OCI-LY7 (cell line): Measurements from ENCODE around the gene MPC2.

ENCODE experiments used
- CTCF ChIP-seq: fragments of 200-600 bp; sonication (generic); conservative IDR thresholded peaks from 2 replicates; pipeline ENCODE4 v1.5.1; 2014; ENCODE audit warnings: mild to moderate bottlenecking, antibody characterized with exemption, low read length, moderate library complexity, mixed read lengths
- EZH2phosphoT487 ChIP-seq: fragments of 200-600 bp; sonication (generic); IDR thresholded peaks from 2 replicates; pipeline ENCODE4 v1.6.1; 2018; ENCODE audit warnings: low read depth, borderline replicate concordance, mild to moderate bottlenecking, mixed run types, antibody characterized with exemption, low read length, moderate library complexity, mixed read lengths

DNA sequence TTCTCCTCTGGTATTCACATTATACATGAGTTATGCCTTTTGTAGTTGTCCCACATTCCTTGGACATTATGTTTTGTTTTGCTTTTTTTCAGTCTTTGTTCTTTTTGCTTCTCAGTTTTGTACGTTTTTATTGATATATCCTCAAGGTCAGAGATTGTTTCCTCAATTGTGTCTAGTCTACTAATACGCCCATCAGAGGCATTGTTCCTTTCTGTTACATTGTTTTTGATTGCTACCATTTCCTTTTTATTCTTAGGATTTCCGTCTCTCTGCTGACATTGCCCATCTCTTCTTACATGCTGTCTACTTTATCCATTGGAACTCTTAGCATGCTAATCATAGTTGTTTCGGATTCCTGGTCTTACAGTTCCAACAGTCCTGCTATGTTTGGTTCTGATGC is 27.8 kb upstream of the MPC2 start:
- no peak for TF ChIP-seq CTCF
- TF ChIP-seq EZH2phosphoT487 = no peak
